Testis (tissue), 3 donors: ENCODE measurements around the gene ZCCHC14. TPM values are rescaled to one million over a fixed set of nuclear protein-coding genes. Genes with fewer than 3 reads are reported as not detected.

ENCODE experiments used
- DNase-seq: peaks from one replicate; pipeline ENCODE4 v3.0.0-alpha.2; 2019
- H3K27ac ChIP-seq, 2 donors: fragments of 200-600 bp; sonication (generic); one replicate each; pipeline ENCODE4 v1.5.1; 2019
- H3K27me3 ChIP-seq: fragments of 200-600 bp; sonication (generic); one replicate; pipeline ENCODE4 v1.5.1; 2019
- H3K36me3 ChIP-seq: fragments of 200-600 bp; sonication (generic); one replicate; pipeline ENCODE4 v1.5.1; 2017; ENCODE audit warnings: low read depth; ENCODE audit errors: missing control alignments
- H3K4me1 ChIP-seq: fragments of 200-600 bp; sonication (generic); one replicate; pipeline ENCODE4 v1.5.1; 2019
- H3K4me3 ChIP-seq, 2 donors: fragments of 200-600 bp; sonication (generic); one replicate each; pipeline ENCODE4 v1.5.1; 2017 to 2019
- H3K9me3 ChIP-seq: fragments of 200-600 bp; sonication (generic); one replicate; pipeline ENCODE4 v1.5.1; 2017
- CTCF ChIP-seq, 3 experiments: fragments of 450-650 bp in 2 of 3; fragments of 200-600 bp in 1 of 3; sonication (generic) in 1 of 3; IDR thresholded peaks; one replicate each; pipeline ENCODE4 v1.5.1; 2016 to 2019; ENCODE audit warnings: antibody characterized with exemption in 3 of 3, mild to moderate bottlenecking in 2 of 3, moderate library complexity in 1 of 3
- POLR2A ChIP-seq: fragments of 450-650 bp; IDR thresholded peaks from one replicate; pipeline ENCODE4 v1.6.1; 2017; ENCODE audit warnings: antibody characterized with exemption, mild to moderate bottlenecking, moderate library complexity
- WGBS, 2 donors: methylation state at CpG; one replicate each; pipeline ENCODE4 v1.1.5; 2018; 5-methylcytosine and 5-hydroxymethylcytosine counted together
- intact Hi-C: fragments of 100-400 bp; cut with DNase I; formaldehyde crosslinking; loops from one replicate; pipeline ENCODE4 v1.15.1; 2023; ENCODE audit warnings: low total_unique reads
- polyA plus RNA-seq: library from polyadenylated mRNA; stranded (reverse); fragments of 350-450 nt; fragmentation: Illumina TruSeq; extraction: RNeasy Lipid Tissue Mini Kit (QIAGEN cat#74804); gene quantifications from one replicate; pipeline ENCODE4 v1.2.3, GENCODE V29; 2014; ENCODE audit warnings: low read depth, low replicate concordance; ENCODE audit not compliant: insufficient read depth
- total RNA-seq, 2 donors: library from RNA; depleted of rRNA; stranded (reverse); fragments of >200 nt; gene quantifications; one replicate each; pipeline ENCODE4 v1.2.3, GENCODE V29; 2016

ZCCHC14 gene
- total and polyA plus RNA-seq, 3 donors from 2014 or later, result 82.3 to 130 (median 94.0) TPM

GRCh38 chr16:87535855-87536794 is 43.3 kb upstream of the ZCCHC14 start:
- intact Hi-C loops, result no loop called here
- H3K4me1 ChIP-seq, result no peaks in the 10 kb centered on the region
- DNase-seq, result no peak
- no peaks in the 10 kb centered on the region for H3K36me3 ChIP-seq
- H3K4me3 ChIP-seq, result no peak overlapping the region
- H3K27ac ChIP-seq, result no peak overlapping the region
- 79 to 82% methylated on average over 13 of the region's 13 CpGs for WGBS, 2 donors
- no peaks in the 10 kb centered on the region for H3K9me3 ChIP-seq
- TF ChIP-seq CTCF (IDR thresholded peaks at IDR 0.05) (no peak), POLR2A (no peak)
- no peaks in the 10 kb centered on the region for H3K27me3 ChIP-seq

GRCh38 chr16:87535457-87535854 is 42.6 kb upstream of the ZCCHC14 start:
- WGBS, 2 donors, result 56 to 59% methylated on average over 3 of the region's 3 CpGs
- no peak overlapping the region for H3K27ac ChIP-seq
- DNase-seq, result no peak

GRCh38 chr16:87534751-87535150 is 41.9 kb upstream of the ZCCHC14 start:
- no peak for TF ChIP-seq CTCF (IDR thresholded peaks at IDR 0.05)
- TF ChIP-seq POLR2A, result no peak
- WGBS, 2 donors, result 91 to 94% methylated on average over 9 of the region's 9 CpGs

More at GRCh38 chr16:87535457-87535854, 42.6 kb upstream of the ZCCHC14 start:
- no peak overlapping the region for H3K4me3 ChIP-seq
- no peaks in the 10 kb centered on the region for H3K36me3 ChIP-seq
- no peaks in the 10 kb centered on the region for H3K27me3 ChIP-seq
- no peaks in the 10 kb centered on the region for H3K9me3 ChIP-seq
- no peak for TF ChIP-seq CTCF (IDR thresholded peaks at IDR 0.05)
- no peak for TF ChIP-seq POLR2A
- no peaks in the 10 kb centered on the region for H3K4me1 ChIP-seq
- intact Hi-C loops, result no loop called here

GRCh38 chr16:87534030-87534653 is 41.3 kb upstream of the ZCCHC14 start:
- TF ChIP-seq POLR2A, result no peak
- no peak overlapping the region for H3K4me3 ChIP-seq
- intact Hi-C loops, result no loop called here
- no peaks in the 10 kb centered on the region for H3K27me3 ChIP-seq
- WGBS, 2 donors, result 73 to 76% methylated on average over 5 of the region's 5 CpGs
- no peak for DNase-seq
- H3K9me3 ChIP-seq, result no peaks in the 10 kb centered on the region
- no peak overlapping the region for H3K27ac ChIP-seq
- H3K4me1 ChIP-seq, result no peaks in the 10 kb centered on the region
- no peaks in the 10 kb centered on the region for H3K36me3 ChIP-seq

More at GRCh38 chr16:87534751-87535150, 41.9 kb upstream of the ZCCHC14 start:
- Histone ChIP-seq H3K9me3 (no peaks in the 10 kb centered on the region), H3K36me3 (no peaks in the 10 kb centered on the region), H3K27me3 (no peaks in the 10 kb centered on the region), H3K4me1 (no peaks in the 10 kb centered on the region), H3K27ac (no peak overlapping the region), H3K4me3 (no peak overlapping the region)
- intact Hi-C loops, result no loop called here
- DNase-seq, result no peak

DNA sequence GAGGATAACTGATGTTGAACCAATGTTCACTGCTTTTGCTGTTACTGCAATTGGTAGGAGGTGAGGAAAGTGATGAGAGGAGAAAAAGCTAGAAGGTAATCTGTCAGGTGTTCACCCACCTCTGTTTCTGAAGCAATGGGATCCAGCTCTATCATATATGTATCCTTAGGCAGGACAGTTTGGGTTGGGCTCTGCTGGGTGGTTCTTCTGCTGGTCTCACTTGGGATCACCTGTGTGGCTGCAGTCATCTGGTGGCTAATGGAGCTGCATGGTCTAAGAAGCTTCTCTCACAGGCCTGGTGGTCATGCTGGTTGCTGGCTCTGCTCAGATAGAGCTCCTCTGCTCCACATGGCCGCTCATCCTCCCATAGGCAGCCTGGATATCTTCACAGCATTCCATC is 40.2 kb upstream of the ZCCHC14 start:
- Histone ChIP-seq H3K27me3 (no peaks in the 10 kb centered on the region), H3K4me1 (no peaks in the 10 kb centered on the region), H3K4me3 (no peak overlapping the region), H3K36me3 (no peaks in the 10 kb centered on the region), H3K27ac (no peak overlapping the region), H3K9me3 (no peaks in the 10 kb centered on the region)
- no peak for DNase-seq
- TF ChIP-seq POLR2A, result no peak
- TF ChIP-seq CTCF (IDR thresholded peaks at IDR 0.05), result no peak
- 83 to 95% methylated on average over 1 of the region's 1 CpG for WGBS, 2 donors
- intact Hi-C loops, result no loop called here
